HG03103 (cell line): ENCODE data around the gene TCOF1.
"Not testable (repeated sequence)": the region's sequence is repeated elsewhere in the genome, so short reads cannot be mapped to it uniquely, and the experiment has no call there.

Experiments
- ATAC-seq: cut with Tn5 transposase; IDR thresholded peaks from one replicate; pipeline ENCODE4 v1.9.1; 2021; ENCODE audit warnings: low read depth; ENCODE audit not compliant: unreplicated experiment

The TCOF1 gene

GRCh38 chr5:150413902-150414790, 56.6 kb downstream of the TCOF1 start:
- not testable (repeated sequence) for ATAC-seq

- peak; percentile 60 for ATAC-seq
These were observed 62.3 kb downstream of the TCOF1 start for GRCh38 chr5:150419630-150420270.

- ATAC-seq: no peak
These were observed 64.6 kb downstream of the TCOF1 start for GRCh38 chr5:150422075-150422474.

GRCh38 chr5:150422758-150423157, 65.3 kb downstream of the TCOF1 start:
- ATAC-seq: no peak

GRCh38 chr5:150426165-150426564, 68.7 kb downstream of the TCOF1 start:
- ATAC-seq: not testable (repeated sequence)

- ATAC-seq: no peak
These were observed 70.8 kb downstream of the TCOF1 start for GRCh38 chr5:150428106-150428876.

GRCh38 chr5:150428978-150429377, 71.5 kb downstream of the TCOF1 start:
- ATAC-seq: no peak

- peak; percentile 65 for ATAC-seq
These were observed 71.9 kb downstream of the TCOF1 start for GRCh38 chr5:150429410-150429873.

- no peak for ATAC-seq
These were observed 73.6 kb downstream of the TCOF1 start for GRCh38 chr5:150431048-150431447.

GRCh38 chr5:150431574-150431973, 74.1 kb downstream of the TCOF1 start:
- ATAC-seq: no peak

GRCh38 chr5:150434464-150434863, 77.0 kb downstream of the TCOF1 start:
- ATAC-seq: no peak

GRCh38 chr5:150436141-150436680, 78.7 kb downstream of the TCOF1 start:
- ATAC-seq: peak; percentile 85

GRCh38 chr5:150438873-150439546, 81.5 kb downstream of the TCOF1 start:
- ATAC-seq: no peak

GRCh38 chr5:150440948-150441812, 83.7 kb downstream of the TCOF1 start:
- no peak for ATAC-seq

GRCh38 chr5:150441813-150442698, 84.6 kb downstream of the TCOF1 start:
- ATAC-seq: no peak

- no peak for ATAC-seq
These were observed 85.2 kb downstream of the TCOF1 start for GRCh38 chr5:150442699-150443080.

- ATAC-seq: no peak
These were observed 86.0 kb downstream of the TCOF1 start for GRCh38 chr5:150443242-150444075.
